Measurements from ENCODE around the gene NARF. TPM values are rescaled to one million over a fixed set of nuclear protein-coding genes. Genes with fewer than 3 reads are reported as not detected.

NARF gene
- total and polyA plus RNA-seq, 2 experiments from 2014 or later = 66.1 to 67.1 TPM

- Histone ChIP-seq H4K20me1 (replicated peaks; ENCODE audit: insufficient read depth) (peaks cover 11% of the 10 kb centered on the region), H3K4me1 (ENCODE audit: insufficient read depth) (peaks cover 6% of the 10 kb centered on the region), H3K4me2 (no peak overlapping the region), H3F3A (replicated peaks; ENCODE audit: low read depth) (peaks cover 4% of the 10 kb centered on the region; the same call in 1 of the 2 replicates), H3K27me3 (ENCODE audit: insufficient read depth) (no peaks in the 10 kb centered on the region), H3K9me2 (ENCODE audit: insufficient read depth) (no peaks in the 10 kb centered on the region), H3K4me3 (no peak overlapping the region), H3K27ac (ENCODE audit: low read depth) (no peak overlapping the region), H3K79me2 (replicated peaks; ENCODE audit: insufficient read depth) (peaks cover 22% of the 10 kb centered on the region), H3K36me3 (ENCODE audit: insufficient read depth) (no peaks in the 10 kb centered on the region), H2AFZ (peak overlapping the region; percentile 32; the same call in 1 of the 2 replicates)
- Mint-ChIP-seq H3K4me3 (no peak overlapping the region), H3K27me3 (ENCODE audit: insufficient read depth, low read depth, poor library complexity) (peaks cover 2% of the 10 kb centered on the region), H3K9me3 (0 out of 3 replicates have a peak, but pooled peaks cover 3% of the 10 kb centered on the region), H3K4me1 (peaks cover 8% of the 10 kb centered on the region), H3K27ac (no peak overlapping the region), H3K36me3 (ENCODE audit: low read depth) (peaks cover 9% of the 10 kb centered on the region; the same call in 2 of the 3 replicates)
- DNase-seq (ENCODE audit: low spot score) (no peak), ATAC-seq (no peak)
- TF ChIP-seq ZNF114 (CRISPR knock-in tag; IDR thresholded peaks at IDR 0.05) = no peak
- TF ChIP-seq STAT1 (IDR thresholded peaks at IDR 0.05; ENCODE audit: unreplicated experiment) = no peak
- no peak for TF ChIP-seq ZNF462 (CRISPR knock-in tag; IDR thresholded peaks at IDR 0.05)
Observed at GRCh38 chr17:82517230-82517865, 58.8 kb downstream of the NARF start.
